T follicular helper cell (primary cell): ENCODE measurements around the gene DTX1.
"Not testable (repeated sequence)": the region's sequence is repeated elsewhere in the genome, so short reads cannot be mapped to it uniquely, and the experiment has no call there.

Experiments
- DNase-seq: peaks from one replicate; pipeline ENCODE4 v3.0.0-alpha.2; 2020; ENCODE audit warnings: low read depth

DTX1 gene

DNA sequence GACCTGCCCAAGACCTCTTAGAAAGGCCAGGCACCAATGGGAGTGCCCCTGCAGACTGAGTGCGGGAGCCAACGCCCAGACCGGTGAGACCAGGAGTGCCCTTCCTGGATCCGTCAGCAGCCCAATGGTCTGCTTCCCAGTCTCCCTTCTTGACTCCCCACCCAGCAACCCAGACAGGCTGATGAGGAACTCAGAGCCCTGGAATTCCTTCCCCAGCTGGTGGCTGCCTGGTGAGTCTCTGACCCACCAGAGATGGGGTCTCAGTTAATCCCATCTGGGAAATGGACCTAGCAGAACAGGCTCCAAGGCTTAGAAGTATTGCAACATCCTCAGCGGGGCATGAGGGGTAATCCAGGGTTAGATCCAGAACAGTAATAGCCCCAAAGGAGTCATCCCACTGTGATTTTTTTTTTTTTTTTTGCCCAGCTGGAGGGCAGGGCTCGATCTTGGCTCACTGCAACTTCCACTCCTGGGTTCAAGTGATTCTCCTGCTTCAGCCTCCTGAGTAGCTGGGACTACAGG lies 80.5 kb downstream of the DTX1 start:
- DNase-seq: no peak

DNA sequence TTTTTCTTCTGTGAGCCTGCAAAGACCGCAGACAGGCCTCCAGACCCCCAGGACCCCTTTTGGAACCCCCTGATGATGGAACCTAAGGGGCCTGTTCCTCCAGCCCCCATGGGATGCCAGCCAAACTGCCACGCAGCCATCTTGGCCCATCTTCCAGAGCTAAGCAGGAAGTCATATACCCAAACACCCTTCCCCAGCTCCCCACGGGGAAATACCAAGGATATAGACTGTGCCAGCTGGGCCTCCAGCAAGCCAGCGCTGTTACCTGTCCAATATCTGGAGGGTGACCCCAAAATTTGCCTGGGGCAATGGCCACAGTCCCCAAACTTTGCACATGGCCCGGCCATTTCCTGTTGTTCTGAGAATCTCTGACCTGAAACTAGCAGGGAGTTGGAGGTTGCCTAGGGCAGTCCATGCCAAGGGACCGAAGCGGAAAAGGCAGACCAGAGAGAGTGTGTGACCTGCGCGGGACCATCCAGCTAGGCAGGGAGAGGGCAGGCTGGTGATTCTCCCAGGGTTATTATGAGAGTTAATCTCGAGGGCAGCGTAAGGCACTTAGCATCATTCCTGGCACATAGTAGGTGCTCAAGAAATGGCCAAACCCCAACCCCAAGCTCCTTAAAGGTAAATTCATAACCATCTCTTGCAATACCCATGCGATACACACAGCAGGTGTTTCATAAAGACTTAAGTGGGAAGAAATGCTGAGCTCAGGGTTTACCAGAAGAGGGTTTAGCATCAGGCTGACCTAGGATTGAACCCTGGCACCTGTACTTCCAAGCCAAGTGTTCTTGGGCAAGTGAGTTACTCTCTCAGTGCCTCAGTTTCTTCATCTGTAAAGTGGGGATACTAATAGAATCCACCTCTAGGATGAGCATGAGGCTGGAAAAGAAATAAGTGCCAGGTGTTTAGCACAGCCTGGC lies 81.6 kb downstream of the DTX1 start:
- no peak for DNase-seq

DNA sequence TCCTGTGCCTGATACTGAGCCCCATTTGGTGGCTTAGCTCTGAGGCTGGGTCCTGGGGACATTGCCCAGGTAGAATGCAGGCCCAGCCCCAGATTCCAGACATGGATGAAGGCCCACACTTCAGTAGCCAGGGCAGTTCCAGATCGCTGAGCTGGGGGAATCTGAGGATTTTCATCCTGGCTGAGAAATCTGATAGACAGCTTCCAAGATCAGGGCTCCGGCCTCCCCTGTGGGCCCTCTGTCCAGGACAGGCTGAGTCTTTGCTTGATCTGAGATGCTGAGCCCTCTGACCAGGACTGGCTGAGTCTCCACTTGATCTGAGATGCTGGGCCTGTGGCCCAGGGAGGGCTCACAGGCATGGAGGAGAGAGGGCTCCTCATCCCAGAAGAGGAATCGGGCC lies 82.3 kb downstream of the DTX1 start:
- no peak for DNase-seq

DNA sequence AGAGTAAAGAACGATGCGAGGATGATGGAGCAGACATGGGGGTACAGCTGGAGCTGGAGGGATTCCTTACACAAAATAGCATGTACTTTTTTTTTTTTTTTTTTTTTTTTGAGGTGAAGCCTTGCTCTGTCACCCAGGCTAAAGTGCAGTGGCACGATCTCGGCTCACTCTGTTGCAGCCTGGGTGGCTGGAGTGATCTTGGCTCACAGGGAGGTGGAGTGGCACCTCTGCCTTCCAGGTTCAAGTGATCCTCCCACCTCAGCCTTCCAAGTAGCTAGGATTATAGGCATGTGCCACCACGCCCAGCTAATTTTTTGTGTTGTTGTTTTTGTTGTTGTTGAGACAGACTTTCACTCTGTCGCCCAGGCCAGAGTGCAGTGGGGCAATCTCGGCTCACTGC lies 84.2 kb downstream of the DTX1 start:
- no peak for DNase-seq

DNA sequence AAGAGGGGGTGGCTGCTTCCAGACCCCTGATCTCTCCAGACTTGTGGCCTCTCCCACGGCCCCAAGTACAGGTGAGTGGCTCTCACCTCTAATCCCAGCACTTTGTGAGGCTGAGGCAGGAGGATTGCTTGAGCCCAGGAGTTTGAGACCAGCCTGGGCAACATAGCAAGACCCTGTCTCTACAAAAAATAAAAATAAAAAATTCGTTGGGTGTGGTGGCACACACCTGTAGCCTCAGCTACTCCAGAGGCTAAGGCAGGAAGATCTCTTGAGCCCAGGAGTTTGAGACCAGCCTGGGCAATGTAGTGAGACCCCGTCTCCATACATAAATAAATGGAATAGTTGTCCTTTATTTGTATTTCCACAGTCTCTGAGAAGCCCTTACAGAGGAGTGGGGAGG lies 85.2 kb downstream of the DTX1 start:
- not testable (repeated sequence) for DNase-seq

DNA sequence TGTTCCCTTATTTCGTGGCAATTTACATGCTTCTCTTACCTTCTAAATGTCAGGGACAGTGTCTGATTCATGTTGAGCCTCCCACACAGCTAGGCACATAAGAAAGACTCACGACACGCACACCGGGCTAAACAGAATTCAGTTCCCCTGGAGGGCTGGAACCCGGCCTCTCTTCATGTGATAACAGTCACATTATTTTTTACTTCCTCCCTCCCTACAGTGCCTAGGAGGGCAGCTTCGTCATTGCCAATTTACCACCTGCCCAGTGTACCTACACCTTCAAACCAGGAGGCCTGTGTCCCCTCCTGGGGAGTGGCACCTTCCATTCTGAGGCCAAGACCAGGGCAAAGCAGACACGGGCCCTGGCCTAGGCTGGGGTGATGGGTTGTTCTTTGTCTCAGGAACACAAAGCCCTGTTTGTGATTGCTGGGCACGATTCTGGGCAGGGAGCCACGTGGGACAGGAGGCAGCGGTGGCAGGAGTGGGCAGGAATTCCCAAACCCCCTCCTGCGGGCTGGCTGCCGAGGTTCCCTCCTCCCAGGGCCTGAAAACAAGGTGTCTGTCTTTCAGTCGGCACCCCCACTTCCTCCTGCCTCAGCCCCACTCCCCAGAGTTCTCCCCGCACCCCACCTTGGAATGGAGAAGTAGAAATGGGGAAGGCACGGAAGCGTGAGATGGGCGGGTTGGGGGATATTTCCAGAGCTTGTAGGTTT lies 85.8 kb downstream of the DTX1 start:
- DNase-seq: no peak

DNA sequence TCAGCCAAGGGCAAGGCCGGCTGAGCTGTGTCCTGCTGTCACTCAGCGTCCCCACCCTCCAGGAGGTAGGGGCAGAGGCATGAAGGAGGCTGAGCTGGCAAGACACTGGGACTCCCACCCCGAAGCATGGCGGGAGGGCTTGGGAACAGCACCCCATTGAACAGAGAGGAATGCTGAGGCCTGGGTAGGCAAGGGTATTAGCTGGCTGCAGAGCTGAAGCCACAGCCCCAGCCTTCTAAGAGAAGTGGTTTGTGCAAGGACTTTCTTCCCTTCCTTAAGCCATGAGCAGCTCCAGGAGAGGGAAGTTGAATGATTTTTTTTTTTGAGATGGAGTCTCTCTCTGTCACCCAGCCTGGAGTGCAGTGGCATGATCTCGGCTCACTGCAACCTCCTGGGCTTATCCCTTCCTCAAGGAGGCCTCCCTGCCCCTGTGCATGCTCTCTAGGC lies 86.4 kb downstream of the DTX1 start:
- no peak for DNase-seq

DNA sequence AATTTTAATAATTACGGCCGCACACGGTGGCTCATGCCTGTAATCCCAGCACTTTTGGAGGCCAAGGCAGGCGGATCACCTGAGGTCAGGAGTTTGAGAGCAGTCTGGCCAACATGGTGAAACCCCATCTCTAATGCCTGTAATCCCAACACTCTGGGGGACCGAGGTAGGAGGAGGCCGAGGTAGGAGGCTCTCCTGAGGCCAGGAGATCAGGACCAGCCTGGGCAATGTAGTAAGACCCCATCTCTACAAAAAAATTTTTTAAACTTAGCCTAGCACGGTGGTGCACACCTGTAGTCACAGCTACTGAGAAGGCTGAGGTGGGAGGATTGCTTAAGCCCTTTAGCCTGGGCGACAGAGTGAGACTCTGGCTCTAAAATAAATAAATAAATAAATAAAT lies 87.4 kb downstream of the DTX1 start:
- DNase-seq: no peak

DNA sequence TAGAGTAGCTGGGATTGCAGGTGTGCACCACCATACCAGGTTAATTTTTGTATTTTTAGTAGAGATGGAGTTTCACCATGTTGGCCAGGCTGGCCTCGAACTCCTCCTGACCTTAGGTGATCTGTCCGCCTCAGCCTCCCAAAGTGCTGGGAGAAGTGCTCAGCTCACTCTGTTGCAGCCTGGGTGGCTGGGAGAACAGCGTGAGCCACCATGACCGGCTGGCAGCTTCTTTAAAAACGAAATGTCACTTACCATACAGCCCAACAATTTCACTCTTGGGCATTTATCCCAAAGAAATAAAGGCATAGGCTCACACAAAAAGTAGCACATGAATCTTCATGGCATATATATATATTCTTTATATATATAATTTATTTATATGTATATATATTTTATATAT lies 88.3 kb downstream of the DTX1 start:
- no peak for DNase-seq

DNA sequence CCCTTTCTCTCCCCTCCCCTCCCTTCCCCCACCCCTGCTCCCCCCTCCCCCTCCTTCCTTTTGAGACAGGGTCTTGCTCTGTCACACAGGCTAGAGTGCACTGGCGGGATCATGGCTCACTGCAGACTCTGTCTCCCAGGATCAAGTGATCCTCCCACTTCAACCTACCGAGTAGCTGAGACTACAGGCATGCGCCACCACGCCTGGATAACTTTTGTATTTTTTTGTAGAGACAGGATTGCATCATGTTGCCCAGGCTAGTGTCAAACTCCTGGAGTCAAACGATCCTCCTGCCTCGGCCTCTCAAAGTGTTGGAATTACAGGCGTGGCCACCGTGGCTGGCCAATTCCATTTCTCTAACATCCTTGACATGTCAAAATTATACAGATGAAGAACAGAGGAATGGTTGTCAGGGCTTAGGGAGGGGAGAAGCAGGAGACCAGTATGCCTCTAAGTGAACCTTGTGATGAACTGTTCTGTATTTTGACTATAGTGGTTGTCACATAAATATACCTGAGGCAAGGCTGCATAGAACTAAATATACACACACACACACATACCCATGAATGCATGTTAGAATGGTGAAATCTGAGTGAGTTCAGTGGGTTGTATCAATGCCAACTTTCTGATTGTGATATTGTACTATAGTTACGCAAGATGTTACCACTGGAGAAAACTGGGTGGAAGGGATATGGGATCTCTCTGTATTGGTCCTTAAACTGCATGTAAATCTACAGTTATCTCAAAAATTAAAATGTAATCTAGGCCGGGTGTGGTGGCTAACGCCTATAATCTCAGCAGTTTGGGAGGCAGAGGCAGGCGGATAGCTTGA lies 89.4 kb downstream of the DTX1 start:
- DNase-seq: no peak

DNA sequence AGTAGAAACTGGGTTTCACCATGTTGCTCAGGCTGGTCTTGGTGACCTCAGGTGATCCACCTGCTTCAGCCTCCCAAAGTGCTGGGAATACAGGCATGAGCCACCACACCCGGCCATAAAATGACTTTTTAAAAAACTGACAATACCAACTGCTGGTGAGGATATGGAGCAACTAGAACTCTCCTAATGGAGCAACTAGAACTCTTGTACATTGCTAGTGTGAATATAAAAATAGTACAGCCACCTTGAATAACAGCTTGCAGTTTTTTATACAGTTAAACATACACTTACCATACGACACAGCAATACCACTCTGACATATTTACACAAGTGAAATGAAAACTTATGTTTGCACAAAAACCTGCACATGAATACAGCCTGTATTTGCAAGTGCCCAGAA lies 90.5 kb downstream of the DTX1 start:
- no peak for DNase-seq
